ENCODE results near the gene PFKP.
A peak's percentile ranks its signal among the peaks of the same experiment; 100 is the strongest.
"Not testable (repeated sequence)": the region's sequence is repeated elsewhere in the genome, so short reads cannot be mapped to it uniquely, and the experiment has no call there.

The PFKP gene

DNA sequence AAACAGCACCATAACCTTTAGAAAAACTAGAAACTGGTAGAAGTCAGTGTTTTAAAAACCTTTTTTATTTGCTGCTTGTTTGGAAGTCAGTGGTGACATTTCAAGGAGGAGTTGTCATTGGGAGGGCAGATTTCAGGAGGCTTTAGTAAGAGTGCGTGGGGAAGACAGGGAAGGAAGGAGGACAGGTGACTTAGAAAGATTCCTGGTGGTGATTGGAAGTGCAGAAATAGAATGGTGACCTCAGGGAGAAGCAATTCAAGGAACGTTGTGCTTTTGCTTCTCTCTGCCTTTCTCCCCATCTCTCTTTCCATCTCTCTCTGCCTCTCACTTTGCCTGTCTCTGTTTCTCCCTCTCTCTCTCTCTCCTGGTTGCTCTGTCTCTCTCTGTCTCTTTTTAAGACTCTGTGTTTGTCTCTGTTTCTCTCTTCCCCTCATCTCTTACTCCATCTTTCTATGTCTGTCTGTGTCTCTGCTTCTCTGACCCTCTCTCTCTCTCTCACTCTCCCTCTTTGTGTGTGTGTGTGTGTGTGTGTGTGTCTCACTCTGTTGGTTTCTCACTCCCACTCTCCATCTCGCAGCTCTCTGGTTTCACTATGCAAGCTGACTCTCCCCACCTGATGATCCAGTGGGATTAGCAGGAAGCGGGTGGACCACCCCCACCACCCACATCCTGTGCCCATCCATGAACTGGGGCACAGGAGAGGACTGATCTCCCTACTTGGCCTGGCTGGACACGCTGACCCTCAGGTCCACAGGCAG, 10.9 kb upstream of the PFKP start:
- no peaks in the 10 kb centered on the region for H3K9me3 ChIP-seq (ENCODE audit: control insufficient read depth, insufficient read depth, low read length)
- no peak overlapping the region for H3K9ac ChIP-seq (ENCODE audit: low read depth, low read length)
- no peaks in the 10 kb centered on the region for H3K36me3 ChIP-seq (ENCODE audit: insufficient read depth, low read length)
- peaks cover 19% of the 10 kb centered on the region for H3K4me1 ChIP-seq (ENCODE audit: insufficient read depth, low read length)

DNA sequence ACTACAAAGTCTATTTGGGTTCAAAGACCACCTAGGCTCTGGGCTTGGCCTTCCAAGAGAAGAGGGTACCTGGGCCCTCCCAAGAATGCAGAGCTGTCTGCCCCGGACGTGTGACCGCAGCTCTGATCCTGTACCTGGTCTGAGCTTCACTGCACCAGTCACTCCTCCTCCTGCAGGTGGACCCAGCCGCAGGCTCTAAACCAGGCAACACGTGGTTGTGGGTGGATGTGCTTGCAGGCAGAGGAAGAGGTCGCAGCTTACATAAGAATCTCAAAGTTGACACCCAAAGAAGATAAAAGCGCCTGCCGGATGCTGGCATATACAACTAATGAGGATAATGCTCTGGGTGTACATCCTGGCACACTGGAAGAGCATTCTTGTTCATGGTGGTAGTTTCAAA, 9.4 kb upstream of the PFKP start:
- H3K9ac ChIP-seq (ENCODE audit: low read depth, low read length) = no peak overlapping the region
- H3K9me3 ChIP-seq (ENCODE audit: control insufficient read depth, insufficient read depth, low read length) = no peaks in the 10 kb centered on the region
- H3K36me3 ChIP-seq (ENCODE audit: insufficient read depth, low read length) = no peaks in the 10 kb centered on the region
- peaks cover 19% of the 10 kb centered on the region for H3K4me1 ChIP-seq (ENCODE audit: insufficient read depth, low read length)

DNA sequence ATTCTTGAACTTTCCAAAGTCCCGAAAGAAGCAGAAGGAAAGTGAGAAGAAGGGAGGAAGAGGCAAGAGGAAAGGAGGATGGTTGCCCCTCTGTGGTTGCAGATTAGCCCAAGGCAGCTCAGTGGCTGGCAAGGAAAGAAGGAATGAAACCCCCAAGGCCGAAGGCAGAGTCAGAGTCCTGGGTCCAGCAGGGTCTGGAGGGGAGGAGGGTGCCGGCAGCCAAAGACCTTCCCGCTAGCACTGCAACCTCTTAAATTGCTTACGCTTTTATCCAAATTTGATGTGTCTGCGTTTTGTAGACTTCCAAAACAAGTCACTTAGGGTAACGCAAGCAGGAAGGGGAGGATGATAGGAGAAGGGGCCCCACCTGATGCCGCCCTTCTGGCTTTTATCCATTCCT, 7.4 kb upstream of the PFKP start:
- Histone ChIP-seq H3K36me3 (ENCODE audit: insufficient read depth, low read length) (no peaks in the 10 kb centered on the region), H3K9ac (ENCODE audit: low read depth, low read length) (no peak overlapping the region), H3K4me1 (ENCODE audit: insufficient read depth, low read length) (peaks cover 12% of the 10 kb centered on the region), H3K9me3 (ENCODE audit: control insufficient read depth, insufficient read depth, low read length) (no peaks in the 10 kb centered on the region)

DNA sequence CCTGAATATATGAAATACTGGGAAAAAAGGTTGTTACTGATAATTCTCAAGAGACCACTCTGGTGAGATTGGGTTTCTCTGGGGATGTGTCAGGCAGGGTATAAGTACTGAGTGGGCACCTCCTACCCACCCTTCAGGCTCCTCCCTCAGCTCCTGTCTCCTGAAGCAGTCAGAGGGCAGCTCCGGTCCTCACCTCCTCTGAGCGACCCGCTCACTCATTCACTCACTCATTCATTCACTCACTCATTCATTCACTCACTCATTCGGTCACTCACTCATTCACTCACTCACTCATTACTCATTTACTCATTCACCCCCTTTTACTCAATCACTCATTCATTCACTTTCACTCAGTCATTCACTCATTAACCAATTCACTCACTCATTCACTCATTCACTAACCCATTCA, 6.9 kb upstream of the PFKP start:
- H3K36me3 ChIP-seq (ENCODE audit: insufficient read depth, low read length) = no peaks in the 10 kb centered on the region
- no peak overlapping the region for H3K9ac ChIP-seq (ENCODE audit: low read depth, low read length)
- H3K4me1 ChIP-seq (ENCODE audit: insufficient read depth, low read length) = peaks cover 8% of the 10 kb centered on the region
- no peaks in the 10 kb centered on the region for H3K9me3 ChIP-seq (ENCODE audit: control insufficient read depth, insufficient read depth, low read length)

DNA sequence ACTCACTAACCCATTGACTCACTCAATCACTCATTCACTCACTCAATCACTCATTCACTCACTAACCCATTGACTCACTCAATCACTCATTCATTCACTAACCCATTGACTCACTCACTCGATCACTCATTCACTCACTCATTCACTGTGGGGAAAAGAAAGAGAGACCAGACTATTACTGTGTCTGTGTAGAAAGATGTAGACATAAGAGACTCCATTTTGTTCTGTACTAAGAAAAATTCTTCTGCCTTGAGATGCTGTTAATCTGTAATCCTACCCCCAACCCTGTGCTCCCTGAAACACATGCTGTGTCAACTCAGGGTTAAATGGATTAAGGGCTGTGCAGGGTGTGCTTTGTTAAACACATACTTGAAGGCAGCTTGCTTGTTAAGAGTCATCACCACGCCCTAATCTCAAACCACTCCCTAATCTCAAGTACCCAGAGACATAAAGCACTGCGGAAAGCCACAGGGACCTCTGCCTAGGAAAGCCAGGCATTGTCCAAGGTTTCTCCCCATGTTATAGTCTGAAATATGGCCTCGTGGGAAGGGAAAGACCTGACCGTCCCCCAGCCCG, 5.9 kb upstream of the PFKP start:
- not testable (repeated sequence) for H3K9me3 ChIP-seq (ENCODE audit: control insufficient read depth, insufficient read depth, low read length); H3K36me3 ChIP-seq (ENCODE audit: insufficient read depth, low read length); H3K4me1 ChIP-seq (ENCODE audit: insufficient read depth, low read length); H3K9ac ChIP-seq (ENCODE audit: low read depth, low read length)

DNA sequence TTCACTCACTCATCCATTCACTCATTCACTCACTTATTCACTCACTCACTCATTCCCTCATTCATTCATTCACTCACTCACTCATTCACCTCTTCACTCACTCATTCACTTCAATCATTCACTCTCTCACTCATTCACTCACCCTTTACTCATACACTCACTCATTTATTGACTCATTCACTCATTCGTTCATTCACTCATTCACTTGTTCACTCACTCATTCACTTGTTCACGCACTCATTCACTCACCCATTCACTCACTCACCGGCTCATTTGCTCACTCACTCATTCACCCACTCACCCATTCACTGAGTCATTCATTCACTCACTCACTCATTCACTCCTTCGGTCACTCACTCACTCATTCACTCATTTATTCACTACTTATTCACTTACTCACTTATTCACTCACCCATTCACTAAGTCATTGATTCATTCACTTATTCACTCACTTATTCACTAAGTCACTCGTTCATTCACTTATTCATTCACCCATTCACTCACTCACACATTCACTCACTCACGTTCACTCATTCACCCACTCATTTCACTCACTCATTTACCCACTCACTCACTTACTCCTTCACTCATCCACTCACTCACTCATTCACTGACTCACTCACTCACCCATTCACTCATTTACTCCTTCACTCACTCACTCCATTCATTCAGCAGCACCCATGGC, 4.7 kb upstream of the PFKP start:
- H3K4me1 ChIP-seq (ENCODE audit: insufficient read depth, low read length) = peaks cover 5% of the 10 kb centered on the region; the same call in 1 of the 2 replicates
- no peak overlapping the region for H3K9ac ChIP-seq (ENCODE audit: low read depth, low read length)
- H3K9me3 ChIP-seq (ENCODE audit: control insufficient read depth, insufficient read depth, low read length) = no peaks in the 10 kb centered on the region; the same call in 1 of the 2 replicates
- H3K36me3 ChIP-seq (ENCODE audit: insufficient read depth, low read length) = no peaks in the 10 kb centered on the region

DNA sequence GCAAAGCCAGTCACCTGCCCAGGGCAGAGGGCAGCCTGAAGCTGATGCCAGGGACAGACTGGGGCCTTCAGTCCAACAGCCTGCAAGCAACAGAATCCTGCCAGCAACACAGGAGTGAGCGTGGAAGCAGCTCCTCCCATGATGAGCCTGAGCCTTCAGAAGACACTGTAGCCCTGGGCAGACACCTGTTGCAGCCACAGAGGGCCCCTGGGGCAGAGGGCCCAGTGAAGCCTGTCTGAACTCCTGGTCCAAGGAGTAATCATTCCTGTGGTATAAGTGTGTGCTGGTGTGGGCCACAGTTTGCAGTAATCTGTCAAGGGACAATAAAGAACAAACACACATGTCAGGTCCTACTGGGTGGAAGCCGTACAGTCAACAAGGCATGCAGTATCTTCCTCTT, 2.9 kb upstream of the PFKP start:
- H3K9me3 ChIP-seq (ENCODE audit: control insufficient read depth, insufficient read depth, low read length) = no peaks in the 10 kb centered on the region; the same call in 1 of the 2 replicates
- H3K36me3 ChIP-seq (ENCODE audit: insufficient read depth, low read length) = no peaks in the 10 kb centered on the region
- peaks cover 5% of the 10 kb centered on the region; the same call in 1 of the 2 replicates for H3K4me1 ChIP-seq (ENCODE audit: insufficient read depth, low read length)
- no peak overlapping the region for H3K9ac ChIP-seq (ENCODE audit: low read depth, low read length)

DNA sequence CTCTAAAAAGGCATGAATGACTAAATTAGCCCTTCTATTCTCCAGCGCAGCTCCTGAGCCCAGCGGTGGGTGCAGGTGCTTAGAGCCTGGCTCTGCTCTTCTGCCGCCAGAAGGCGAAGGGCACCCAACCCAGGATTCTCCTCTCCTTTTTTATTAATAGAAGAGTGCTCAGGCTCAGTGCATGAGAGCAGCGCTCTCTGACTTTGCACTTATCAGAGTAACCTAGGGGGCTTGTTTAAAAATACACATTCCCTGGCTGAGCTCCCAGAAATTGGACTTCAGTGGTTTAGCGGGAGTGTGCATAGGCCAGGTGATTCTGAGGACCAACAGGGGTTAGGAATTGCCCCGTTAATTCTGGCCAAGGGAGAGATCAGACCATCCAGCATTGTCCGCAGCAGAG, 1.7 kb upstream of the PFKP start:
- Histone ChIP-seq H3K9ac (ENCODE audit: low read depth, low read length) (peak overlapping the region; percentile 75; the same call in 1 of the 2 replicates), H3K36me3 (ENCODE audit: insufficient read depth, low read length) (no peaks in the 10 kb centered on the region), H3K9me3 (ENCODE audit: control insufficient read depth, insufficient read depth, low read length) (no peaks in the 10 kb centered on the region; the same call in 1 of the 2 replicates), H3K4me1 (ENCODE audit: insufficient read depth, low read length) (peaks cover 5% of the 10 kb centered on the region; the same call in 1 of the 2 replicates)

DNA sequence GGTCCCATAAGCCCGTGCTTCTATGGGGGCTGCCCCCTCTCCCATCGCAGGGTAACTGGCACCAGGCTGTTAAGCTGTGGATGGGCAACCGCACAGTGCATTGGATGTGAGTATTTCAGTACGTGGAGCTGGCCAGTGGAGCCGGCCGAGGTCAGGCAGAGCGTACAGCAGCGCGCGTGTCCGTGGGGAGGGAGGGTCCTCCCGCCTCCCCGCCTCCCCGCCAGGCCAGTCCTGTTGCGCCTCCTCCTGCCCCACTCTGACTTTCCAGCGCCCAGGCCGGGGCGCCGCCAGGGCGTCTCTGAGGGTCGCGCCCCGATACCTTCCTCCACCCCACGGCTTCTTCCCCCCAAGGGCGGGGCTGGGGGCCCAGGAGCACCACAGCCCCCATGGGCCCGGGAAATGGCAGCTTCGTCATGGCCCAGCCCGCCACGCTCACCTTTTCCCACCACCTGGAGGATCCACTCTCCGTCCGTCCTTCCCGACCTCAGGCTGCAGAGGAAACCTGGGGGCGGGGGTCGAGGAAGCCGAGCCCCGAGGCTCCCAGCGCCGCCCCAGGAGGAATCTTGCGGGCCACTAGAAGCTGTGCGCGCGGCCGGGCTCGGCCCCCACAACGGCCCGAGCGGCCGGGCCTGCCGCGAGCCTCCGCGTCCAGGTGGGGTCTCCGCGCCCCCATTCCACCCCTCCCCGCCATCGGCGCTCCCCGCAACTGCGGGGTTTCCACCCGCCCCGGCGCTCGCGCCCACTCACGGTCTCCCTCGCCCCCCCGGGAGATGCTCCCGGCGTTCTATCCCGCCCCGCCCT, 831 bp upstream of the PFKP start:
- H3K36me3 ChIP-seq (ENCODE audit: insufficient read depth, low read length) = peaks cover under 1% of the 10 kb centered on the region; the same call in 1 of the 2 replicates
- peak overlapping the region; percentile 75 for H3K9ac ChIP-seq (ENCODE audit: low read depth, low read length)
- H3K4me1 ChIP-seq (ENCODE audit: insufficient read depth, low read length) = peaks cover 7% of the 10 kb centered on the region
- H3K9me3 ChIP-seq (ENCODE audit: control insufficient read depth, insufficient read depth, low read length) = no peaks in the 10 kb centered on the region; the same call in 1 of the 2 replicates

DNA sequence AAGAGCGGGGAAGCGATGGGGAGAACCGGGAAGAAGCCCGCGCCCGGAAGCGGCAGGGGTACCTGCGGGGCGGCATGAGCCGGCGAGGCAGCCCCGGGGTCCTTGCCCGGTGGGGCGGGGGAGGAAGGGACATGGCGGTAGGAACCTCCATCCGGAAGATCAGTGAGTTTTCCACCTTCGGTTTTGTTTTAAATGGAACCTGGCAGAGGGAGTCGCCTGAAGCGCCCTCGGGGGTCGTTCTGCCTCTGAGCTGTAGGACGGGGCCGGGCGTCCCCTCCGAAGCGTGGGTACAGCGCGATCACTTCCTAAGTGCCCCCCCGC, 471 bp downstream of the PFKP start:
- peak overlapping the region; percentile 88 for H3K9ac ChIP-seq (ENCODE audit: low read depth, low read length)
- peaks cover 7% of the 10 kb centered on the region for H3K36me3 ChIP-seq (ENCODE audit: insufficient read depth, low read length)
- no peaks in the 10 kb centered on the region; the same call in 1 of the 2 replicates for H3K9me3 ChIP-seq (ENCODE audit: control insufficient read depth, insufficient read depth, low read length)
- peaks cover 20% of the 10 kb centered on the region for H3K4me1 ChIP-seq (ENCODE audit: insufficient read depth, low read length)

DNA sequence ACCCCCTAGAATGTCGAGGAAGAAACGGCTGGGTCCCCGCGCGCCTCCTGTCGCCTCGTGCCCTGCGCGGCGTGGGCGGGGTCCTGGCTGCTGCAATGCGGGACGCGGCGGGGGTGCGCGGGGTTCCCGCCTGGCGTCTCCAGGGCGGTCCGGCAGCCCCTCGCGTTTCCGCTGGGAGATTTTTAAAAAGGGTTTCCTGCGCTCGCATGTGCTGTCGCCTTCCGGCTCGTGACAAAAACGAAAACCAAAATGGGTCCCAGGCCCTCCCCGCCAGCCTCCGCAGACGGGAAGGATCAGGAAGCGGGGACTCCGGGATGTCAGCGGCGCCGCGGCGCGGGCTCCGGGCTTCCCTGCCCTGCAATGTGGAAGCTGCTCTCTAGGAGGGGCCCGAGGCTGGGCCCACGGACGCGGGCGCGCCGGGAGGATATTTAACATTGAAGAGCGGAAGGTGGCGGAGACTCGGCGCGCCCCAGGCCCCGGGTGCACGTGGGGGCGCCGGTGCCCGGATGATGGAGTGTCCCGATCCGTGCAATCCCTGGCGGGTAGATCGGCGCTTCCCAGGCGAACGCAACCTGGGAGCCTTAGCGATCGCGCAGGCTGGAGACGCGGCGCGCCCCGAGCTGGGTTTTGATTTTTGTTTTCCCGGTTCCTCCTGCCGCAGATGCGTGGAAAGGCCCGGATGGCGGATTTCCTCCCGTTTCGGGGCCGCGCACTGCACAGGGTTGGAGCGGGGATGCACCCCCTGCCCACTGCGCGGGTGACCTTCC, 1.0 kb downstream of the PFKP start:
- Histone ChIP-seq H3K4me1 (ENCODE audit: insufficient read depth, low read length) (peaks cover 25% of the 10 kb centered on the region), H3K36me3 (ENCODE audit: insufficient read depth, low read length) (peaks cover 7% of the 10 kb centered on the region), H3K9me3 (ENCODE audit: control insufficient read depth, insufficient read depth, low read length) (no peaks in the 10 kb centered on the region; the same call in 1 of the 2 replicates), H3K9ac (ENCODE audit: low read depth, low read length) (peak overlapping the region; percentile 88)

DNA sequence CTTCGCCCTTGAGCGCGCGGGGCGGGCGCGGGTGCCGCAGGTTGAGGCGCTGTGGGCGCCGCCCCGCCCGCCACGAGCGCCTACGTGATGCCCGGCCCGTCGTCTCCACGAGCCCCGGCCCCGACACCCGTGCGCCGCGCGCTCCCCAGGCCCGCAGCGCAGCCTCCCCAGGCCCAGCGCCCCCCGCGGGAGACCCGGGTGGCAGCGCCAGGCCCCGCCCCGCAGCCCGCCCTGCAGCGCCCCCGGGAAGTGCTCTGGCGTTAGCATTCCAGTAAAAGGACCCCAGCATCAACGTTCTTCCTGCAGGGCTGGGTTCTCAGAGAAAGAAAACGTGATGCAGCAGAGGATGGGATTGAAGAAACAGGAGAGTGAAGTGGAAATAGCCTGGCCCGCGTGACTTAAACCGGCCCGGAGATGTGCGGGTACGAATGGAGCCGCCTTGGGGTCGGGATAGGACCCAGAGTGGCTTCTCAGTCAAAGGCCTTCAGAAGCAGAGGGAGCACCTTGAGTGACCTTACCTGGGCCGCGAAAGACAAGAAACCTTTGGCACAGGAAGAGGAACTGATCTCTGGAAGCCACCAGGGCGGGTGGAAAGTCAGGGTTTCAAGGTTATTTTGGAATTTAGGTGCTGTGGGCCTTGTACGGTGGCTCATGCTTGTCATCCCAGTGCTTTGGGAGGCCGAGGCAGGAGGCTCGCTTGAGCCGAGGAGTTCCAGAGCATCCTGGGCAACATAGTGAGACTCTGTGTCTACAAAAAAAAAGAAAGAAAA, 1.8 kb downstream of the PFKP start:
- H3K36me3 ChIP-seq (ENCODE audit: insufficient read depth, low read length) = peaks cover 7% of the 10 kb centered on the region
- peaks cover 25% of the 10 kb centered on the region for H3K4me1 ChIP-seq (ENCODE audit: insufficient read depth, low read length)
- H3K9me3 ChIP-seq (ENCODE audit: control insufficient read depth, insufficient read depth, low read length) = no peaks in the 10 kb centered on the region; the same call in 1 of the 2 replicates
- peak overlapping the region; percentile 88 for H3K9ac ChIP-seq (ENCODE audit: low read depth, low read length)

DNA sequence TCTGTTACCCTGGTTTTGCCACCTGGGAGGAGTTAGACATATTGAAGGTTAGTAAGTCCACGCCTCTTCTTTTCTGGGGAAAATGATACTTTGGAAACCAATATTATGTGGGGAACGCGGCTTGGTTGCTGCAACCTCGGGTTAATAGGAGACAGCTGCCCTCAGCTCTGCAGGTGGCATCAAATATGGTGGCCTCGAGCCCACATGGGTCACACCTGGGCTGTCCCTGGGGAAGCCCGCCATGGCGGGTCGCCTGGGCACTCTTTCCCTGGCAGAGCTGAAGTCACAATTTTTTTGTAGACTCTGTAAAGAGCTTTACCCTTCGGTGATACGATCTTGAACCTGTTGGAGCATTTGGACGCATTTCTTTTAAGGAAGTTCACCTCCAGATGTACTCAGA, 2.5 kb downstream of the PFKP start:
- no peak overlapping the region; the same call in 1 of the 2 replicates for H3K9ac ChIP-seq (ENCODE audit: low read depth, low read length)
- peaks cover 25% of the 10 kb centered on the region for H3K4me1 ChIP-seq (ENCODE audit: insufficient read depth, low read length)
- peaks cover 7% of the 10 kb centered on the region for H3K36me3 ChIP-seq (ENCODE audit: insufficient read depth, low read length)
- no peaks in the 10 kb centered on the region; the same call in 1 of the 2 replicates for H3K9me3 ChIP-seq (ENCODE audit: control insufficient read depth, insufficient read depth, low read length)
